ENCODE measurements around the gene HEMGN. TPM values are rescaled to one million over a fixed set of nuclear protein-coding genes. Genes with fewer than 3 reads are reported as not detected.

The HEMGN gene
- total and polyA plus RNA-seq, 10 of the 15 experiments (the other 5 are each of a cell fraction or from before 2014, with no cell fraction given) = 0.03 to 0.28 (median 0.09) TPM; not detected in 4

DNA sequence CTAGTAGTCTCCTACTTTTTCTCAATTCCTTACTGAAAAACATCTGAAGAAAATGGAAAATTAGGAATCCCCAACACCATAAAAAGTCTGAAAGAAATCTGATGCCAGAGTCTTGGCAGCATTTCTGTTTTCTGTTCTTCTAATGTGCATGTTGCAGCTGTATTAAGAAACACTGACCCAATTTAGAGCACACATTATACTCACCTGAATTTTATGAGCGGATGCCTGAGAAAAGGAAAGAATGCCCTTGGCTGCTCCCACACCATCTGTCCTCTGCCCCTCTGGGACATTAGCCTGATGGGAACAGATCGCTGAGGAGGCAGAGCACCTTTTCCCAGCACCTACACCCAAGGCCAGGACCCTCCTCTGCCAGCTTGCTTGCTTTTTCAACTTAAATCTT is 31.0 kb upstream of the HEMGN start:
- H3K36me3 ChIP-seq (ENCODE audit: control insufficient read depth in 2 of 2, insufficient read depth in 2 of 2, low read length in 1 of 2) = no peaks in the 10 kb centered on the region
- ChIA-PET CTCF (no interaction called here), RAD21 (ENCODE audit: unreplicated experiment) (interaction anchor here (0.6 kb wide), 1 partner anchor 20 kb away, joined by 3 read pairs; no protein-coding TSS in a partner anchor), SMC1A (ENCODE audit: uncharacterized antibody, unreplicated experiment) (no interaction called here), POLR2A (no interaction called here)
- no peak for DNase-seq (ENCODE audit: low read depth, low spot score)
- no peaks in the 10 kb centered on the region for H3K79me2 ChIP-seq (ENCODE audit: control insufficient read depth, insufficient read depth, low read length)
- ATAC-seq = no peak
- H3K9me3 ChIP-seq (replicated peaks; ENCODE audit: control insufficient read depth, insufficient read depth, low read length) = no peaks in the 10 kb centered on the region
- BruUV-seq (replicated peaks) = no TSS peak
- no peaks in the 10 kb centered on the region for H3K4me1 ChIP-seq (ENCODE audit: control insufficient read depth, insufficient read depth, low read length)
- FAIRE-seq = no peak
- no peaks in the 10 kb centered on the region; a peak in 2 of 4 replicates for H3K27me3 ChIP-seq (replicated peaks in 1 of 2; ENCODE audit: control insufficient read depth in 2 of 2, insufficient read depth in 2 of 2, low read length in 1 of 2)
- no peak overlapping the region for H3K4me2 ChIP-seq (ENCODE audit: control insufficient read depth, insufficient read depth)
- intact Hi-C loops (cut with micrococcal nuclease; ENCODE audit: unreplicated experiment) = no loop called here
- no peaks in the 10 kb centered on the region for H4K20me1 ChIP-seq (ENCODE audit: control insufficient read depth, insufficient read depth)
- WGBS (ENCODE audit: insufficient coverage, insufficient replicate concordance, low lambda C conversion rate, missing lambda C conversion rate) = 50% methylated on average over 2 of the region's 2 CpGs
- no peak overlapping the region for H3K4me3 ChIP-seq
- no peak overlapping the region for H2AFZ ChIP-seq (ENCODE audit: control insufficient read depth, low read depth, low read length)
- H3K27ac ChIP-seq (ENCODE audit: control insufficient read depth, insufficient read depth) = no peak overlapping the region
- in situ Hi-C loops (cut with MboI) = no loop called here
- no peak for TF ChIP-seq BCL11A (IDR thresholded peaks at IDR 0.05; ENCODE audit: low read depth, low read length)
- TF ChIP-seq MXI1 (IDR thresholded peaks at IDR 0.05; ENCODE audit: low read depth, low read length) = no peak
- TF ChIP-seq, protein P1, sequence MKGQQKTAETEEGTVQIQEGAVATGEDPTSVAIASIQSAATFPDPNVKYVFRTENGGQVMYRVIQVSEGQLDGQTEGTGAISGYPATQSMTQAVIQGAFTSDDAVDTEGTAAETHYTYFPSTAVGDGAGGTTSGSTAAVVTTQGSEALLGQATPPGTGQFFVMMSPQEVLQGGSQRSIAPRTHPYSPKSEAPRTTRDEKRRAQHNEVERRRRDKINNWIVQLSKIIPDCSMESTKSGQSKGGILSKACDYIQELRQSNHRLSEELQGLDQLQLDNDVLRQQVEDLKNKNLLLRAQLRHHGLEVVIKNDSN (IDR thresholded peaks at IDR 0.05; ENCODE audit: borderline replicate concordance, extremely low read length, insufficient read depth, low read depth, low read length) = no peak
- TF ChIP-seq SREBF2 (IDR thresholded peaks at IDR 0.05; ENCODE audit: low read length) = no peak
- TF ChIP-seq ZBTB11 (CRISPR knock-in tag; IDR thresholded peaks at IDR 0.05) = no peak
- no peak for TF ChIP-seq BMI1 (IDR thresholded peaks at IDR 0.05; ENCODE audit: borderline replicate concordance)
- no peak for TF ChIP-seq ETV6 (conservative IDR thresholded peaks at IDR 0.05 in 1 of 2, IDR thresholded peaks at IDR 0.05 in 1 of 2; ENCODE audit: borderline replicate concordance in 1 of 2, low read depth in 1 of 2)
- no peak for TF ChIP-seq NFYA (IDR thresholded peaks at IDR 0.05; ENCODE audit: borderline replicate concordance, low read depth, low read length)
- no peak for TF ChIP-seq PBX3 (IDR thresholded peaks at IDR 0.05; ENCODE audit: insufficient replicate concordance, low read depth, low read length)
- no peak for TF ChIP-seq ZZZ3 (IDR thresholded peaks at IDR 0.05; ENCODE audit: control insufficient read depth, insufficient read length, low read depth)
- no peak for TF ChIP-seq ZNF217 (IDR thresholded peaks at IDR 0.05)
- TF ChIP-seq POU2F2 (IDR thresholded peaks at IDR 0.05; ENCODE audit: borderline replicate concordance, low read depth, low read length) = no peak
- no peak for TF ChIP-seq SMAD5 (IDR thresholded peaks at IDR 0.05; ENCODE audit: low read depth)
- TF ChIP-seq BCL3 (IDR thresholded peaks at IDR 0.05; ENCODE audit: borderline replicate concordance, insufficient read depth, low read depth, low read length, poor library complexity, severe bottlenecking) = no peak
- no peak overlapping the region for H3K9ac ChIP-seq (ENCODE audit: control insufficient read depth, insufficient read depth, low read length)

Data from GM12878 (cell line).